GM21619 (cell line): ENCODE data around the gene SETSIP.
"Not testable (repeated sequence)": the region's sequence is repeated elsewhere in the genome, so short reads cannot be mapped to it uniquely, and the experiment has no call there.

Experiments
- ATAC-seq: cut with Tn5 transposase; IDR thresholded peaks from one replicate; pipeline ENCODE4 v1.9.1; 2021; ENCODE audit not compliant: unreplicated experiment

The SETSIP gene

DNA sequence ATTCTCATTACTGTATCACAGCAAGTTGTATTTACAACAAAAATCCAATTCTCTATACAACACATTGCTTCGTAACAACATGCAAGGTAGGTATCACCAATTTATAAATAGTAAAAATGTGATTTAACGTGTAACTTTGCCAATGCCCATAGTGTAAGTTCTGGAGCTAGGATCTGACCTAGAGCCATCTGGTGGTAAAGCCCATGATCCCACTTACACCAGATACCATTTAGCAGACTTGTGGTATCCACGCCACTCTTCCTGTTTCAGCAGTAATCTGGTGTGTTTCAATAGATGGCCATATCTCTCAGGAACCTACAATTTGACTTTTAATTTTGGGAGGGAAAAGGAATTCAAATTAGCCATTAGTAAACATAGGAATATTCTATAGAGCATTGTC lies 10.2 kb downstream of the SETSIP start:
- no peak for ATAC-seq

- ATAC-seq, result no peak
Observed at GRCh38 chr1:92051948-92052347, 23.3 kb downstream of the SETSIP start.

DNA sequence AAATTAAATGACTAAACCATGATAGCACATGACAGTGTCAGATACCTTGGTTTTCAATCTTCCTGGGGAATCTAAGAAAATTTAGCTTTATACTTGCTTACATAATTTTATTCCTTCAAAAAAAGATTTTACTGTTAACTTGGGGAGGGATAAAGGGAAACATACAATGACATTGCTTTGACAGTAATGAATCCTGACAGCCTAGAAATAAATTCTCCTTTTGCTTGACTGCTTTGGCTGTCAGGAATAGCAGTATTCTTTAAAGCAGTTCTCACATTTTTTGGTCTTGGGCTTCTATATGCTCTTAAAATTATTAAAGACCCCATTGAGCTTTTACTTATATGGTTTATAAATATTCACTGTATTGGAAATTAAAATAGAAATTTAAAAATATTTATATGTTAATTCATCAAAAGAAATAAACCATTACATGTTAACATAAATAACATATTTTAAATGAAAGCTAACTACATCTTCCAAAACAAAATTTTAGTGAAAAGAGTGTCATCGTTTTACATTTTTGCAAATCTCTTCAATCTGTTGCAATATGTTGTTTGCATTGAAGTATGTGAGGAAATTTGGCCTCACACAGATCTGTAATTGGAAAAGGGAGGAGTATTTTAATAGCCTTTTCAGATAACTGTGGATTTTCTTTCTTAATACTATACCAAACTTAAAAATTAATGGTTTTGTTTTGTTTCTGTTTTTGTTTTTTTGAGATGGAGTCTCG lies 29.3 kb downstream of the SETSIP start:
- ATAC-seq, result no peak

DNA sequence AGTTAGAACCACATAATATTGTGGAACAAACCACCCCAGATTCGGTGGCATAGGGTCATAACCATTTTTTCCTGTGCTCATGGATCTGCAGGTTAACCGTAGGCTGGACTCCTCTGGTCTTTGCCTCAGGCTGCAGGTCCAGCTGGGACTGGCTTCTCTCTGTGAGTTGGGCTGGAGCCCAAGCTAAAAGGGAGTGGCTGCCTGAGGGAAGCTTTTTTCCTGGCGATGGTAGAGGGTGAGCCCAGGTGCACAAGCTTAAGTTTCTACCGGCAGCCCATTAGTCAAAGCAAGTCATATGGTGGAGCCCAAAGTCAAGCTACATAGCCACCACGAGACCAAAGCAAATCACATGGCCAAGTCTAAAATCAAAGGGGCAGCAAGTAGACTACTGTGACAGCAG lies 31.6 kb downstream of the SETSIP start:
- ATAC-seq, result no peak

DNA sequence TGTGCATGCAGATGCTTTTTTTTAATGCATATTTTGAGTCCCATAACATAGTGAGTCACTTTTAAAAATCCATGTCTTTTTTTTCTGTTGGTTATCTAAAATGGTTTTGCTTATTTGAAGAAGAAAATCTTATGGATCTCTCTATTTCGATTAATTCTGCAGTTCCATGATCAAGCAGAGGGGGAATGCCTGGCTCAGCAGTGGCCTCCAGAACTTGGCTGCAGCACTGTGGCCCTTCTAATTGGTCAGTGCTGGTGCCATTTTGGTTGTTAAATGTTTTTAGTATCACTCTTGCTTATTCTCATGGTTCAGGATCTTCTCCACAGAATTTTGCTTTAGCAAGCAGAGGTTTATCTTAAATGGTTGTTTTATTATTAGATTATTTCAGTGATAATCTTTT lies 34.2 kb downstream of the SETSIP start:
- no peak for ATAC-seq

- no peak for ATAC-seq
Observed at GRCh38 chr1:92038695-92039346, 36.4 kb downstream of the SETSIP start.

DNA sequence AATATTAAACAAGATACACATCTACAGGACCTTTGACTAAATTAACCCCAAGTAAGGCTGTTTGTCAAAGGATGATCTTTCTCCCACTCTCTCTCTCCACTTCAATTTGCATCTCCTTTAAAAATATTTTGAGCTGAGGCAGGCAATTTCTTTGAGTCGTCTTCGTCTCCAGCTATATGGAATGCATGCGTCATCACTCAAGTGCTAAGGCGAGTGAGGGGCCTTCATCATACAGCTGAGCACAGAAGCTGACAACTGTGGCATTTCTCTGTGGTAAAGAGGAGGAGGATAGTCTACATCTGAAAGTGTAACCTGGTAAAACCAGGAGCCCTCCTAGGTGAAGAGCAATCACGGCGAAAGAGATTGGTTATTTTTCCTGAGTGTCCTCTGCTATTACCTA lies 37.8 kb downstream of the SETSIP start:
- ATAC-seq, result no peak

- no peak for ATAC-seq
Observed at GRCh38 chr1:92031281-92032110, 43.7 kb downstream of the SETSIP start.

DNA sequence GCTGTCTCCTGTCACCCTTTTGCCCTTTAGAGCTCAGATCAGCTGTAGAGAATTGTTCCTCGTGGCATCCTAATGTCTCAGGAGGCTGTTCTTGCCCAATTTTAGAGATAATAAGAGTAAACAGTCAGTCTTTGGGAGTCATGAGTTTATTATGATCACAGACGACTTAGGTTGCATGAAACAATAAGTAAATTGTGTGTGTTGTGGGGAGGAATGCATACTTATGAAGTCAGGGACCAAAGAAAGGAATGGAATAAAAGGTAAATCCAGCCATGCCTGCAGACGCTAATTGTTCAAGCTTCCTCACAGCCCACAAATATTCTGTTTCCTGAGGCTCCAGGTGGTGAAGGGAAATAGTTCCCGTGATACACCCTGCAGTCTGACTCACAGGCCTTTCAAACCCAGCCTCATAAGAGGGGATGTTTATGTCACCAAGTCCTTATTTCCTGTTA lies 44.5 kb downstream of the SETSIP start:
- no peak for ATAC-seq

- no peak for ATAC-seq
Observed at GRCh38 chr1:92029241-92029922, 45.8 kb downstream of the SETSIP start.

DNA sequence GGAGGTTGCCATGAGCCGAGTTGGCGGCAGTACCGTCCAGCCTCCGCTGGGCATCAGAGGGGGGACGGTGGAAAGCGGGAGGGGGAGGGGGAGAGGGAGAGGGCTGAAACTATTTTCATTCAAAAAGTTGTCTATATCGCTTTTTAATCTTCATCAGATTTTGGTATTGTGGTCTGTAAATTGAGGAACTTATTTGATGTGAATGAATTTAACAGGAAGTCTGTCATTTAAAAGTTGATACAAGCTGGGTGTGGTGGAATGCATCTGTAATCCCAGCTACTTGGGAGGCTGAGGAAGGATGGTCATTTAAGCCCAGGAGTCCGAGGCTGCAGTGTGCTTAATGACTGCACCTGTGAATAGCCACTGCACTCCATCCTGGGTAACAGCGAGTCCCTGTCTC lies 48.4 kb downstream of the SETSIP start:
- ATAC-seq, result no peak

DNA sequence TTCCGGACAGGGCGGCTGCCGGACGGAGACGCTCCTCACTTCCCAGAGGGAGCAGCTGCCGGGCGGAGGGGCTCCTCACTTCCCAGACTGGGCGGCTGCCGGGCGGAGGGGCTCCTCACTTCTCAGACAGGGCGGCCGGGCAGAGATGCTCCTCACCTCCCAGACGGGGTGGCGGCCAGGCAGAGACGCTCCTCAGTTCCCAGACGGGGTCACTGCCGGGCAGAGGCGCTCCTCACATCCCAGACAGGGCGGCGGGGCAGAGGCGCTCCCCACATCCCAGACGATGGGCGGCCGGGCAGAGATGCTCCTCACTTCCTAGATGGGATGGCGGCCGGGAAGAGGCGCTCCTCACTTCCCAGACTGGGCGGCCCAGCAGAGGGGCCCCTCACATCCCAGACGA lies 49.2 kb downstream of the SETSIP start:
- not testable (repeated sequence) for ATAC-seq
